Stimulated activated naive CD8-positive, alpha-beta T cell treated with anti-CD3 and anti-CD28 coated beads, Interleukin-15, Interleukin-2, amounts not matched to agents 100 ng/mL and 50 ng/mL, for 24 hours (primary cell): Measurements from ENCODE around the gene PTPRF.

Experiments used
- H3K27ac Mint-ChIP-seq: one replicate; pipeline ENCODE4 v1.8.0; 2021; ENCODE audit warnings: mild to moderate bottlenecking, mixed read lengths
- H3K27me3 Mint-ChIP-seq: one replicate; pipeline ENCODE4 v1.8.0; 2021; ENCODE audit warnings: mixed read lengths
- H3K36me3 Mint-ChIP-seq: one replicate; pipeline ENCODE4 v1.8.0; 2021; ENCODE audit warnings: low read depth, mixed read lengths
- H3K4me1 Mint-ChIP-seq: one replicate; pipeline ENCODE4 v1.8.0; 2021; ENCODE audit warnings: low read depth, mixed read lengths
- H3K4me3 Mint-ChIP-seq: one replicate; pipeline ENCODE4 v1.8.0; 2021; ENCODE audit warnings: mild to moderate bottlenecking, mixed read lengths
- H3K9me3 Mint-ChIP-seq: one replicate; pipeline ENCODE4 v1.8.0; 2021; ENCODE audit warnings: mixed read lengths

PTPRF gene

GRCh38 chr1:43604192-43604591 is 73.5 kb downstream of the PTPRF start:
- Mint-ChIP-seq H3K4me1 (no peaks in the 10 kb centered on the region), H3K9me3 (no peaks in the 10 kb centered on the region), H3K27me3 (no peaks in the 10 kb centered on the region), H3K36me3 (no peaks in the 10 kb centered on the region), H3K27ac (no peak overlapping the region), H3K4me3 (no peak overlapping the region)

GRCh38 chr1:43605157-43605556 is 74.5 kb downstream of the PTPRF start:
- H3K36me3 Mint-ChIP-seq, result no peaks in the 10 kb centered on the region
- no peak overlapping the region for H3K4me3 Mint-ChIP-seq
- no peaks in the 10 kb centered on the region for H3K27me3 Mint-ChIP-seq
- no peaks in the 10 kb centered on the region for H3K9me3 Mint-ChIP-seq
- H3K4me1 Mint-ChIP-seq, result no peaks in the 10 kb centered on the region
- H3K27ac Mint-ChIP-seq, result no peak overlapping the region

- Mint-ChIP-seq H3K4me1 (no peaks in the 10 kb centered on the region), H3K9me3 (no peaks in the 10 kb centered on the region), H3K4me3 (no peak overlapping the region), H3K27me3 (no peaks in the 10 kb centered on the region), H3K36me3 (no peaks in the 10 kb centered on the region), H3K27ac (no peak overlapping the region)
These were observed 75.1 kb downstream of the PTPRF start for GRCh38 chr1:43605766-43606165.

- no peaks in the 10 kb centered on the region for H3K4me1 Mint-ChIP-seq
- H3K27ac Mint-ChIP-seq, result no peak overlapping the region
- H3K9me3 Mint-ChIP-seq, result no peaks in the 10 kb centered on the region
- no peaks in the 10 kb centered on the region for H3K36me3 Mint-ChIP-seq
- no peak overlapping the region for H3K4me3 Mint-ChIP-seq
- H3K27me3 Mint-ChIP-seq, result no peaks in the 10 kb centered on the region
These were observed 75.9 kb downstream of the PTPRF start for GRCh38 chr1:43606624-43607023.

GRCh38 chr1:43608827-43609226 is 78.1 kb downstream of the PTPRF start:
- H3K27me3 Mint-ChIP-seq, result no peaks in the 10 kb centered on the region
- H3K9me3 Mint-ChIP-seq, result no peaks in the 10 kb centered on the region
- no peaks in the 10 kb centered on the region for H3K4me1 Mint-ChIP-seq
- no peaks in the 10 kb centered on the region for H3K36me3 Mint-ChIP-seq
- H3K4me3 Mint-ChIP-seq, result no peak overlapping the region
- H3K27ac Mint-ChIP-seq, result no peak overlapping the region

- Mint-ChIP-seq H3K4me1 (no peaks in the 10 kb centered on the region), H3K27ac (no peak overlapping the region), H3K36me3 (no peaks in the 10 kb centered on the region), H3K9me3 (no peaks in the 10 kb centered on the region), H3K27me3 (no peaks in the 10 kb centered on the region), H3K4me3 (no peak overlapping the region)
These were observed 79.7 kb downstream of the PTPRF start for GRCh38 chr1:43610339-43610738.

GRCh38 chr1:43611950-43612349 is 81.3 kb downstream of the PTPRF start:
- H3K27me3 Mint-ChIP-seq, result no peaks in the 10 kb centered on the region
- no peaks in the 10 kb centered on the region for H3K4me1 Mint-ChIP-seq
- no peak overlapping the region for H3K4me3 Mint-ChIP-seq
- no peak overlapping the region for H3K27ac Mint-ChIP-seq
- no peaks in the 10 kb centered on the region for H3K9me3 Mint-ChIP-seq
- no peaks in the 10 kb centered on the region for H3K36me3 Mint-ChIP-seq

- H3K27me3 Mint-ChIP-seq, result no peaks in the 10 kb centered on the region
- no peaks in the 10 kb centered on the region for H3K4me1 Mint-ChIP-seq
- no peaks in the 10 kb centered on the region for H3K36me3 Mint-ChIP-seq
- H3K9me3 Mint-ChIP-seq, result no peaks in the 10 kb centered on the region
- no peak overlapping the region for H3K27ac Mint-ChIP-seq
- H3K4me3 Mint-ChIP-seq, result no peak overlapping the region
These were observed 81.7 kb downstream of the PTPRF start for GRCh38 chr1:43612406-43612805.

GRCh38 chr1:43613075-43613942 is 82.6 kb downstream of the PTPRF start:
- Mint-ChIP-seq H3K4me1 (no peaks in the 10 kb centered on the region), H3K4me3 (no peak overlapping the region), H3K36me3 (no peaks in the 10 kb centered on the region), H3K27me3 (no peaks in the 10 kb centered on the region), H3K9me3 (no peaks in the 10 kb centered on the region), H3K27ac (no peak overlapping the region)

GRCh38 chr1:43614211-43614610 is 83.5 kb downstream of the PTPRF start:
- H3K9me3 Mint-ChIP-seq, result no peaks in the 10 kb centered on the region
- no peak overlapping the region for H3K4me3 Mint-ChIP-seq
- no peak overlapping the region for H3K27ac Mint-ChIP-seq
- no peaks in the 10 kb centered on the region for H3K4me1 Mint-ChIP-seq
- H3K36me3 Mint-ChIP-seq, result no peaks in the 10 kb centered on the region
- H3K27me3 Mint-ChIP-seq, result no peaks in the 10 kb centered on the region

GRCh38 chr1:43614891-43615290 is 84.2 kb downstream of the PTPRF start:
- H3K4me3 Mint-ChIP-seq, result no peak overlapping the region
- H3K27ac Mint-ChIP-seq, result no peak overlapping the region
- no peaks in the 10 kb centered on the region for H3K4me1 Mint-ChIP-seq
- H3K36me3 Mint-ChIP-seq, result no peaks in the 10 kb centered on the region
- no peaks in the 10 kb centered on the region for H3K9me3 Mint-ChIP-seq
- H3K27me3 Mint-ChIP-seq, result no peaks in the 10 kb centered on the region

- no peak overlapping the region for H3K4me3 Mint-ChIP-seq
- no peak overlapping the region for H3K27ac Mint-ChIP-seq
- no peaks in the 10 kb centered on the region for H3K9me3 Mint-ChIP-seq
- no peaks in the 10 kb centered on the region for H3K4me1 Mint-ChIP-seq
- no peaks in the 10 kb centered on the region for H3K27me3 Mint-ChIP-seq
- H3K36me3 Mint-ChIP-seq, result no peaks in the 10 kb centered on the region
These were observed 85.7 kb downstream of the PTPRF start for GRCh38 chr1:43616383-43616782.

- Mint-ChIP-seq H3K36me3 (no peaks in the 10 kb centered on the region), H3K27me3 (no peaks in the 10 kb centered on the region), H3K9me3 (no peaks in the 10 kb centered on the region), H3K4me1 (no peaks in the 10 kb centered on the region), H3K27ac (no peak overlapping the region), H3K4me3 (no peak overlapping the region)
These were observed 86.3 kb downstream of the PTPRF start for GRCh38 chr1:43617011-43617410.

GRCh38 chr1:43617668-43618067 is 87.0 kb downstream of the PTPRF start:
- Mint-ChIP-seq H3K9me3 (no peaks in the 10 kb centered on the region), H3K36me3 (no peaks in the 10 kb centered on the region), H3K4me3 (no peak overlapping the region), H3K27me3 (no peaks in the 10 kb centered on the region), H3K4me1 (no peaks in the 10 kb centered on the region), H3K27ac (no peak overlapping the region)

GRCh38 chr1:43618521-43619313 is 88.0 kb downstream of the PTPRF start:
- H3K36me3 Mint-ChIP-seq, result no peaks in the 10 kb centered on the region

More at GRCh38 chr1:43618521-43619313, 88.0 kb downstream of the PTPRF start:
- Mint-ChIP-seq H3K27ac (no peak overlapping the region), H3K4me3 (no peak overlapping the region), H3K4me1 (no peaks in the 10 kb centered on the region), H3K9me3 (no peaks in the 10 kb centered on the region), H3K27me3 (no peaks in the 10 kb centered on the region)
